LHCN-M2 (cell line): ENCODE results near the gene PTCHD4. TPM values are rescaled to one million over a fixed set of nuclear protein-coding genes. Genes with fewer than 3 reads are reported as not detected.

Experiments
- DNase-seq: peaks from one replicate; pipeline ENCODE4 v3.0.0-alpha.2; 2012; ENCODE audit warnings: low read depth
- total RNA-seq: library from RNA; depleted of rRNA; stranded (reverse); fragments of >200 nt; gene quantifications from 2 replicates; pipeline ENCODE4 v1.2.3, GENCODE V29; 2014

Gene PTCHD4
- total RNA-seq, 1 experiment from 2014 or later, result 23.6 TPM

DNA sequence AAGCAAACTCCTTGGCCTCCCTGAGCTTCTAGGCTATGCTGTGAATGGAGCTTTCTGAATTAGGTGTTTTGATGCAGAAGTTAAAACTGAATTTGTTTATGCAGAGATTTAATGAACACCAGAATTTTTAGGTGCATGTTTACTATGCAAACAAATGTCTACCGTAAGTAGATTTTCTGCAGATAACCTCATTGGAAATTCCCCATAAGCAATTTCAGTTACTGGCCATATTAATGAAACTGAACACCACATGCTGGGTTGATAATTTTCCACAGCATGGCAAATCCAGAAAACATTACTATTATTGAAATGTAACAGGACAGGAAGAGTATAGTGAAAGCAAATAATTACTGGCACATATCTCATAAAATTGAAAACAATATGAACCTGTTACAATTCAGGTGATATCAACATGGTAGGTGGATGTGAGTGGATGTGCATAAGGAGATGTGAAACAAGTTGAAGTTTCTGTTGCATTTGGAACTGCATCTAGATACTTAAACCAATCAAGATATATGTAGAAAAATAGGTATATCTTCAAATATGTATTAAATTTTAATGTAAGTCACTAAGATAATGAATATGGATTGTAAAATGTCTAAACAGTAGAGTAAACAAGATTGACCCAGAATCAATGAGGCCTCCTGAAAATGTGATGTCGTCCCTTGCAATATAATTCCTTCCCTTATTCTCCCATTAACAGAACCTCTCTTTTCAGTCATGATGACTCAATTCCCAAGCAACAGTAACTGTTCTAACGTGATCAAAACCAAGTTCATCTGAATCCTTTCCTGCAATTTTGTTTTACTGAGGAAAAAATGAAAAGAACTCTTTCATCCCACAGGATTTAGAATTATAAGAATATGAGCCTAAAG is 11.0 kb downstream of the PTCHD4 start:
- peak; percentile 33 for DNase-seq

DNA sequence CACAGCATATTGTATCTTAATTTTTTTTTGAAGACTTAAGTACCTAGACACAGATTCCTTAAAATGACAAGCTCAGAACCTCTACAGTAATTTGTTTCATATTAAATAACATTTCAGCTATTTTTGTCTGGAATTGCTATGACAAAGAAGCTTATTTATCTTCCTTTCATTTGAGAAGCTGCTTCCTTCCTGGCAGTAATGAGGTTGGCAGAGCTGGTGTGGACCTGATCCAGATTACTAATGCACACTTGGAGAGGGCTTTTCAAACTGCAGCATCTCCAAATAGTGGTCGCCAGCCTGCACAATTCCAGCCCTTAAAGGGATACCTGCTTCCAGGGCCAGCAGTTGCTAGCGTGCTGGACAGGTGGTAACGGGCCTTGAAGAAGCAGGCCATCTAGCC is 12.1 kb downstream of the PTCHD4 start:
- peak; percentile 64 for DNase-seq

DNA sequence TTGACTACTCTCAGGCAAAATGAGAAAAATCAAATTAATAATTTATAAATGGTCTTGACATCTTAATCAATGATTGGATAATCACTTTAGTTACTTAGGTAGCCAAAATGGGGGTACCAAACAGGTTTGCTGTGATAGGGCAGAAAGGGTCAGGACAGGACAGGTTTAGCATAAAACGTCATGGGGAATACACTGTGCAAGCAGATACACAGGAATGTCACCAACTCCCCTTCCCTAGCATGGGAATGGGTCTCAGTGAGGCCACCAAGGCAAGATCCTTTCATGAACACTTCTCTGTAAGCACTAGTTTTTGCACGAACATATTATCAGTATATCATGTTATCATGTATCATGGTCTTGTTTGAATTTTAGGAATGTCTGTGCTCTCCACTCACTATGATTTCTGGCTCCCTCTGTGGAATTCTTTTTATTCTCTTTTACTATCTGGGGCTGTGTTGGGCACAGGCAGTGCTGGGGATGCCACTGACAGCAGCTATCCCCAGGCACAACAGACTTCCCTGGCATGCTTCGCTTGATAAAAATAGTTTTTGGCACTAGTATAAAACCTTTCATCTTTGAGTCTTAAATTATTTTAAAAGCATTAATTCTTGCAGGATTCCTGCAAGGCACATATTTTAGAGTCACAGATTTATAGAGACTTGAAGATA is 18.3 kb downstream of the PTCHD4 start:
- DNase-seq, result no peak

DNA sequence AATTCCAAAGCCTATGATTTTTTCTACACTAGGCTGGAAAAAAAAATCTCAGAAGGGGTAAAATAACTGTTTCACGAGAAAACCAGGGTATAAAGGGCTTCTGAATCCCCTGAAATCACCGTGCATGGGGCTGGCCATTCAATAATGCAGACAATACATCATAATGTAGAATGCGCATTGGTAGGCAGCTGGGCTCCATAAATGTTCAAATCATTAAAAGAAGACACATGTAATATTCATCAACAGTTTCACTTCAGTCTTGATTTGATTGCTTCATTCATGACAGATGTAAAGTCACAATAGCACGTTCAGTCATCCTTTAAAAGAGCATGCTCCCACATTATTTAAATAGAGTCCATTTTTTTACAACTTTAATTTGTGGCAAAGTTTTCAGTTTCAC is 20.5 kb downstream of the PTCHD4 start:
- no peak for DNase-seq

DNA sequence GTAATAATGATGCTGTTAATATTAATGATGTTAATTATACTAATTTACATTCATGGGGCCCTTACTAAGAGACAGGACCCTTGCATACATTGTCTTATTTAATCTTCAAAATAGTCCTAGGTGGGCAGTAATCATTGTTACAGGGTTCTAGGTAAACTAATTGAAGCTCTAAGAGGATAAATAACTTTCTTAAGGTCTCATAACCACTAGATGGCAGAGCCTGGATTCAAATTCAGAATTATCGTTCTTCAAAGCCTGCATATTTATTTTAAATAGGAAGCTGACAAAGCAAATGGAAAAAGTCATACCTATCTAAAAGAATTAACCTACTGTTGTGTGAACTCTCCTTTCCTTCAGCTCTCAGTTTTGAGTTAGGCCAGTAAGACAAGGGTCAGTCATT is 23.5 kb downstream of the PTCHD4 start:
- no peak for DNase-seq

DNA sequence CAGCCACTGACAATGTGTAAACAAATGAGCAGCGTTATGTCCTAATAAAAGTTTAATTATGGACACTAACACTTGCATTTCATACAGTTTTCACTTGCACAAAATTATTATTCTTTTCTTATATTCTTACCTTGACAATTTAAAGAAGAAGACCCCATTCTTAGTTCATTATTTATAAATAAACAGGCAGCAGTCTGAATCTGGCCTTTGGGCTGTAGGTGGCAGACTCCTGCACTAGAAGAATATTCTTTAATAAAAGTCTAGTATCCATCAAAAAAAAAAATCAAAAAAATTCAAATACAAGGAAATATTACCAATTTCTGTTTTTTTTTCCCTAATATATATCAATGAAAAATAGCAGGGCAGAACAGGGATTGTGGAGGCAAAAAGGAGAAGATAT is 24.8 kb downstream of the PTCHD4 start:
- DNase-seq, result no peak

DNA sequence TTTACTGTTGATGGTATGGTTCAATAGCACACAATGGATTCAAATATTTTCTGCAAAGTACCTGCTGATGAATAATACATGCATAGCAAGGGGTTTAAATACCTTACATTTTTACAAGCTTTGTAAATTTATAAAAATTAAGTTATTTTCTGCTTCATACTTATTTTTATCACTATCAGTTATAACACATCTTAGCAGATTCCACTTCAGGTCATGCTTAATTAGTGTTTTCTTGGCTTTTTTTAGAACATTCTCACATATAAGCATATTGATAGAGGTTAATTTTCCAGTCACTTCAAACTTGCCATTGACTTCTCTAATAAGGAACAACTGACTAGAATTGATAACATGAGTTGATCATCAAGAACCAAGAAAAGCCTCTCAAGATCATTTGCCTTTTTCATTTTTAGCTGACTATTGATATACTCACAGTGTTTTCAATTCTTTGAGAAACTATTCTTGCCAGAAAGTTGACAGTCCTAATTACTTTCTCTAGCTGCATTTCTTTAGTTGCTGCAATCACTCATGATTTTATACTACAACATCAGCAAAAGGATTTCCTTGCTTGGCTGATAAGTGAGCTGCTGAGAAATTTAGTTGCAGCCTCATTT is 25.8 kb downstream of the PTCHD4 start:
- no peak for DNase-seq

DNA sequence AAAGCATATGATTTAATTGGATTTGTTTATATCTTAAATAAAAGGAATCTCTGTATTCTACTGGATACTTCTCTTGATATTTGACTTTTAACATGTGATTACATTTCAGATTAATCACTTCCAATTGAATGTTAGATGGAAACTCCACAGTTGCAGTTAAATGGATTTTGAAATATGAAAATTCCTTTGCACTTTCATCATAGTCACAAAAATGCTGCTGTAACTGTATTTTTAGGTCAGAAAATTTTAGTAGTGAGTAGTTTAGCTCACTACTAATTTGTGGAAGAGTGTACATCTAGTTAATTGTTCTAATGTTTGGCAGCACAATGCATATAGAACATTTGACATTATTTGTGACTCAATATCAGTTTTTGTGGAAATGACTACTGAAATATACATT is 26.8 kb downstream of the PTCHD4 start:
- DNase-seq, result peak; percentile 23

DNA sequence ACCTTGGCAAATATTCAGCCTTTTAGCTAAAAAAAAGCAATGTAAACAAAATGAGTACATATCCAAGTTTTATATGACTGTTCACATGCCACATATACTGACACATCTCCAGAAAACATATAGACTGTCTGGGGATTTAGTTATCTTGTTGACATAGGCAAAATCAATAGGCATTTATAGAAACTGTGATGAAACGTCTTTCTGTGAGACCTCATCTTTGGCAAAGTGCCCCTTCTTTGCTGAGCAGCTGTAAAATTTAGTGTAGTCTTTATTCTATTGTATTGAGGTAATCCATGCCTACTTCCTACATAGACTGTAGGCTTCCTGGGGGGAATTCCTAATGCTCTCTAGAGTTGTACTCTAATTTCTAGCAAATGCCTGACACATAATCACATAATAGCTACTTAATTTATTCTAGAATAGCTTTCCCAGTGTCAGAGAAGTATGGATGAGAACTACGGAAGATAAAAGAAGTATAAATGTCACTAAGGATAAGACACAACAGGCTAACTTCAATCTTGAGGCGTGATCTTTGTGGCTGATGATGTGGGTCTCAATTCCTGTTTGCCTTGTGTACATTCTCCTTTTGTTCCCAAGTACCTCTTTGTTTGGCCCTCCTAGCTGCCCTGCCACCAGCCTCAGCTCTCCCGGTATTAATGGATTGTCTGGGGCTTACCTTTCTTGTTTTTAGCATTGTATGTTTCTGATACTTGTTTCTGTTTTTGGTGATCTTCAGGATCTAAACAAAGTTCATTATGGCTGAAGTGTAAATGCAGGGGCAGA is 30.6 kb downstream of the PTCHD4 start:
- no peak for DNase-seq

DNA sequence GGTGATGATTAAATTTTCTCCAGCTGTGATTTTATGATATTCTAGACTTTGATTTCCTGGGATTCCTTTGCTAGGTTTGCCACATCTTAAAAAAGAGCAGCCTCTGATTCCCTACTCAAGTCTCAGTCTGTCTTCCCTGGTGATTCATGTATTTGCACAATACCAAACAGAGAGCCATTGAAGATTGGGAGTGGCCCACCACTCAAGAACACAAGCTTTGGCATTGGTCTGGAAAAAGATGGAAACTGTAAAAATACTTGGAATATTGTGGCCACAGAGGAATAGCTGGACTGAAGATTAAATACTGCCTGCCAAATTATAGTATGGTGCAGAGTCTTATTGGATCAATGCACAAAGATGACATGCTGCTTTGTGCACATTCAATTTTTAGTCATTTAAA is 32.9 kb downstream of the PTCHD4 start:
- DNase-seq, result peak; percentile 35

DNA sequence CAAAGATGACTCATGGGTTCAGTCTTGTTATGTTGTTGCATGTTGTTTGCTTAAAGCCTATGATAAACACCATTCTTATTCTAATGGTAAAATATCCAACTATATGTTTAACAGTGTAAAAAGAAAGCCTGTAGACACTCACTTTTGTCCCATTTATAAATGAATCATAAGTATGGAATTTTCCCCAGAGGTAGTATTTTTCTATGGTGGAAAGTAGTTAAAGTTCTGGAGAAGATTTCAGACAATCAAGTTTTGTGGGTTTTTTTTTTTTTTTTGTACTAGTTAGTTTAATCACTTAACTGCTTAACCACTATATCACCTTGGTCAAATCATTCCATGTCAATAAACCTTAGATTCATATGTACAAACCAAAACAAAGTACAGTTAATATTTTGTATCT is 35.8 kb downstream of the PTCHD4 start:
- DNase-seq, result no peak

DNA sequence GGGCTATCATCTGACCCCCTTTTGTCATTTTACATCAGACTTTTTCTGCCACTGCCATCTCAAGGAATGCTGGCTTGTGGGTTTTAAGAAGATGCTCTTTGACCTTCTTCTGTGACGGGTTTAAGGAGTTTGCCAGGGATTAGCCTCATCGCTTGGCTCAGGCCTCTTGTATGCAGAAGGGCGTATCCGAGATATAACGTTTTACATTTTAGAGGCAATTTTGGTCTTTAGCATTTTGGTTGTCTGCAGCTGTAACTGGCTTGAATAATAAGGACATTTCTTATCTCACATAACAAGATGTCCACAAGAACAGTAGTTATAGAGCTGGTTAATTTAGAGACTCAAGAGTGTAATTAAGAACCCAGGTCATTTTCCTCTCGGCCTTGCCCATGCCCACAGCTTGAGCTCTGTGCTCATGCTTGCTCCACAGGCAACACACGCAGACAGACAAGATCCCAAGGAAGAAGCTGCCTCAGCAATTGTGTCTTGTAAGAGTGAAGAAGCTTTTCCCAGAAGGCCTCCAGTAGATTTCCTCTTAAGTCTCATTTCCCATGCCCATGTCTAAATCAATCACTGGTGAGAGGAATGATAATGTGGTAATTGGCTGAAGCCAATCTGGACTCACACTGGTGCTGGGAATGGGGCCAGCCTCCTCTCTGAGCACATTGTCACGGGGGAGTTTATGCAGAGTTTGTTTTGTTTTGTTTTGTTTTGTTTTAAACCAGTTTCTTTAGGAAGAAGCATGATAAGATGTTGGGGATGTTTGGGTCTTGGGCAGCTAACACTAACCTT is 36.8 kb downstream of the PTCHD4 start:
- no peak for DNase-seq

DNA sequence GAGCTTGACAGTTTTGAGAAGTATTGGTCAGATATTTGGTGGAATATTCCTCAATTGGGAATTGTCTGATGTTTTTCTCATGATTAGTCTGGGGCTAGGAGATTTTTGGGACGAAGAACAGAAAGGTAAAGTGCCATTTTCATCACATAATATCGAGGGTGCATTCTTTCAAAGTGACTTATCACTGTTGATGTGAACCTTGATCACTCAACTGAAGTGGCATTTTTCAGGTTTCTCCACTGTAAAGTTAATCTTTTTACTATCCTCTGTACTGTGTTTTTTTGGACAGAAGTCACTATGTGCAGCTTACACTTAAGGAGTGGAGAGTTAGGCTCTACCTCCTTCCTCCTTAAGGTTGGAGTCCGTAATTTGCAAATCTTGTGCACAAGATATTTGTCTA is 39.2 kb downstream of the PTCHD4 start:
- DNase-seq, result no peak

DNA sequence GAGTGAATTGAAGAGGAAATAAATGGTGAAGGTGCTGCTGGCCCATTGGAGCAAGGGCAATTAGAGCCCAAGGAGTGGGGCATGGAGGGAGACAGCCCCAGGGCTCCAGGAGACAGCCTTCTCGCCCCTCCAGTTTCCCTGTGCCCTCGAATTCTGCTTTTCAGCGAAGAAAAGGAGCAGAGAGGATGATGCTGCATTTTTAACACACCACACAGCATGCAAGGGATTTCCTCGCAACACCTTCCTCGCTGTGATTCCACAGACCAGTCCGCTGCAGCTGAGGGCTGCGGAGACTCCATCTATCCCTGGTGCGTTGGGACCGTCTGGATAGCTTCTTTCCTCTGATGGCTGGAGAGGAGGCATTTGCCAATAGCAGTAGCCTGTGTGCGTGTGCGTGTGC is 41.7 kb downstream of the PTCHD4 start:
- DNase-seq, result no peak

DNA sequence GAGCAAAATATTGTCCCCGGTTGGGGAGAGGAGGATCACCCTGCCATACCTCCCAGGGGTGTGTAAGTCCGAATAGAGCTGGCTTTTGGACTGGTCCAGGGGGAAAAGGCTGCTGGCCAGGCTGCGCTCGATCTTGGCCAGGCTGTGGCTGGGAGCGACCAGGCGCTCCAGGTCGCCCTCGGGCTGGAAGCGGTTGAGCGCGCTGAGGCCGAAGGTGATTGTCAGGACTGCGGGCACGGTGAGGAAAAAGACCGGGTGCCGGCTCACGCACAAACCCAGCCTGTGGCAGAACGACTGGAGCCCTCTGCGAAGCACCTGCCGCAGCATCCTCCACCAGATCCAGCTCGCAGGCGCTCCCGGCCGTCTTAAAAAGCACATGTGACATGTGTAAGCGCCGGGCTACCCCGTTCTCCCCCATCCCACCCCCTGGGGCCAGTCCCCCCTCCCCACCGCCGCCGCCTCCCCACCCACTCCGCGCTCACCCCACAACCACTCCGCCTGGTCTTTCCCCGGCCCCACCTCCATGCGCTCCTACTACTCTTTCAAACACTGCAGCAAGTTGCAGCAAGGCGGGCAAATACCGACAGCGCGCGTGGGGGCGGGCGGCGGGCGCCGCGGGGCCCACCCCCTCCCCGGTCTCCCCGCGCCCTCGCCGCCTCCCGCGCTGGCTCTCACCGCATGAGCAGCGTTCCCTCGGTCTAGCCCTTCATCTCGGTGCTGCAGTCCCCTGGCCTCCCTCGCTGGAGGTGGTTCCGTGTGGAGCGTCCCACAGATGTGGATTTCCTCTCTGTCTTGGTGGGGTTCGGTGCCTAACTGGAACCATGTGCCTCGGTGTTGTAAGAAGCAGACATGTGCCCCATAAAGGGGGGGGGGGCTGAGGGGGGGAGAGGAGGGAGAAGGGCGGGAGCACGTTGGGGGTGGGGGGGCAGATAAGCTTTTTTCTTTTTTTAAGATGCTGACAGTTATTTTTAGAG is 42.4 kb downstream of the PTCHD4 start:
- DNase-seq, result no peak

DNA sequence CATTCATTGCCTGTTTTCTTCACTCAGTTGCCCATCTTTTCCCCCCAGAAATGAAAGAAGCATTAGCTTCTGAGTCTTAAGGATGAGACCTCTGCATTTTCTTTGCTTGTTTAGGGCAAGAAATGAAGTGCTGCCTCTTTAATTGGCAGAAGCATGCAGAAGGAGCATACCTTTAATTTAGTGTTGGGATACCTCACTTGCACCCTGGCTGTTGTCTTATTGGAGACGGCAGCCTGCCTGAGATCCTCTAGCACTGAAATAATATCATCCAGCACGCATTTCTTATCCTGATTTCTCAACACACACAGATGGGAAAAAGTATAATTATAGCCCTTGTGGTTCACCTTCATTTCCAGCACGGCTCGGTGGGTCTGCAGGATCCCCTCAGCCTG is 43.1 kb downstream of the PTCHD4 start:
- no peak for DNase-seq

DNA sequence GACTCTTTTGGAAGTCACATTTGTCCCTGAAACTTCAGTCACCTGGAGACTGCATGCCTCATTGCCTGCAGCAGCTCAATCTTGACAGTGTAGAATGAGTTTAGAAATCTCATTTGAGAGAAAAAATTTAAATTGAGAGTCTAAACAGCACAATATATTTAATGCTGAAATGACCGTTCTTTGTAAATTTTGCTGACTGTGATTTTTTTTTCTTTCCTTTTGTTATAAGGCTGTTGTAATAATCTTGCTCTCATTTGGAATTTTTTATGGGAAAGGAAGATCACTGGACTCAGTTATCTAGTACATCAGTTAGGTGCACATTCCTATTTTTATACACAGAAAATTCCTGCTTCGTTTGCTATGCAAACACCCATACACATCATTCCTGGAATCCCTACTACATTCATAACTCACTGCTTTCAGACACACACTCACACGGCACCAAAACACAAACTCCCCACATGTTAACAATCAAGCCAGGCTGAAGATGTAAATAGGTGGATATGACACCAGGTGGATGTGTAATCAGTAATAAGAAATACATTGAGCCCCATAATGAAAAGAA is 43.8 kb downstream of the PTCHD4 start:
- DNase-seq, result no peak

DNA sequence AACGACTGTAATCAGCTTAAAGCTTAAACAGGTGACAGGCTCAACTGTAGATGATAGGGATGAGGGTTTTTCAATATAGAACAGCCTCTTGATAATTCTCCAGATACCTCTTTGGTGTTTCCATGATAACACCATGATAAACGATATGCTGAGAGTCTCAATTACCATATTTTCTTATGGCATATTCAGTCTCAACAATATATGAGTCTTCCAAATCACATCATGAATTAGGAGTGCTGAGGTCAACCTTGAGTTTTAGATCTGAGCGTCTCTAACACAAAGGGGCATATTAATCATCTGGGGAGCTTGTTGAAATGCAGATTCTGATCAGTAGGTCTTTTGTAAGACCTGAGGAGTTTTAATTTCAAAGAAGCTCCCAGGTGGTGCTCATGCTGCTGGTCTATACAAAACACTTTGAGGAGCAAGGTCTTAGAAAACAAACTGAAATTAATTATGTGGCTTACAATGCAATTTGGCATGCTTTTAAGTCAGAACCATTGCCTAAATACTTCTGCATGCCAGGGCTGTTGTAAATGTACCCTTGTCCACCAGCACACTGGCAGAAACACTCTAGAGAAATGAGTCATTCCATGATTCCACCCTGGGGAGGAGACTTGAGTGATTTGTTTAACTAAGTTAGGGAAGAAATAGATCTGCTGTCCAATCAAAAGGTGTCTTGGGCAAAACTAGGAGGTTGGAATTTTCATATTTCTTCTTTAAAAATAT is 49.6 kb downstream of the PTCHD4 start:
- peak; percentile 84 for DNase-seq
